HG02852 (cell line): ENCODE data around the gene FOXP4.

Experiments
- ATAC-seq: cut with Tn5 transposase; IDR thresholded peaks from one replicate; pipeline ENCODE4 v1.9.1; 2021; ENCODE audit warnings: mild to moderate bottlenecking, moderate library complexity; ENCODE audit not compliant: unreplicated experiment

The FOXP4 gene

DNA sequence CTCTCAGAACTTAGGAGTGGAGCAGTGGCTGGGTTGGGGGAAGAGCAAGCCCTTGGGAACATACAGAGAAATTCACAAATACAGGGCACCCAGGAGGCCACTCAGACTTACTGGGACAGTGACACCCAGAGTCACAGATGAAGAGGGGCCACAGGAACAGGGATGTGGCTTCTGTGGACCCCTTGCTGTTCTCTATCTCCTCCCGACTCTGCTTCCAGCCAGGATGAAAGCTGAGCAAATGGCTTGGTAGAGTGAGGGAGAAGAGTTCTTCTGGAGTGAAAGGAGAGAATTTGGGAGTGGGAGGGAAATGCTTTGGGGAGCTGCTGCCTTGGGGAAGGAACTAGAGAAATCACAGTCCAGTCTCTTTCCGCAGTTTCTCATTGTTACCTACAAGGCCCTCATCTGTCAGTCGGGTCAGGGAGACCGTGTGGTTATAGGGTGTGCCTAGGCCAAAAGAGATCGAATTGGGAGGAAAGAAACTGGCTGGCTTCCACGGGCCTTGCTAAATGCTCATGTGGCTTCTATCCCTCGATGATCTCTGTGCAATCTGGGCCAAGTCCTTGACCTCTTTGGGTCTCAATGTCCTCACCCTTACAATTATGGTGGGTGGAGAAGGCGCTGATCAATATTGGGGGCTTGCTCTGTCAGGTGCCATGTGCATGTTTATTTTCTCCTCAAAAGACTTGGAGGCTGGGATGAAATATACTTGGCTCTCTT lies 17.0 kb downstream of the FOXP4 start:
- no peak for ATAC-seq

DNA sequence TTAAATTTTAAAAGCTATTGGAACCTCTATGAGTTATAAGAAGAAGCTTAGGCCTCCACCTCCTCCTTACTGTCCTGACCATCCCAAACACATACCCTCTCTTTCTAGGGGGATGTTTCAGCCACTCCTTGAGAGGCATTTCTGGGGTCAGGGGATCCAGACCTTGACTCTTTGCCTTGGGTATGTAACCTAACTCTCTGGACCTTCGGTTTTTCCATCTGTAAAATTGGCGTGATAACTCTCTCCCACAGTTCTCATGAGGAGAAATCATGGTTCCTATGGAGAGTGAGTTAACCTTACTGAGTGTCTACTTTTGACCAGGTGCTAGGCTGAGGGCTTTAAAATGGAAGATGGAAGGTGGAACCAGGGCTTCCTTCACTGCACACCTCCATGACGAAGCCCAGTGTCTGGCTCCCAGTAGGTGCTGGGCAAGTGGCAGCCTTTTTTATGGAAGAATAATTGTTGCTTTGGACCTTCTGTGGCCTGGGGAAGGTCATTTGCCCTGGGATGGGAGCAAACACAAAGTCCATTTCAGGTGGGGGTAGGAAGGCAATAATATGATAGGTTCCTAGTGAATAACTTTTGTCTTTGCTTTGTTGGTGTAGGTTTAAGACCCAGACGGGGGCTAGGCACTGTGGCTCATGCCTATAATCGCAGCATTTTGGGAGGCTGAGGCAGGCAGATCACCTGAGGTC lies 18.4 kb downstream of the FOXP4 start:
- ATAC-seq = no peak

DNA sequence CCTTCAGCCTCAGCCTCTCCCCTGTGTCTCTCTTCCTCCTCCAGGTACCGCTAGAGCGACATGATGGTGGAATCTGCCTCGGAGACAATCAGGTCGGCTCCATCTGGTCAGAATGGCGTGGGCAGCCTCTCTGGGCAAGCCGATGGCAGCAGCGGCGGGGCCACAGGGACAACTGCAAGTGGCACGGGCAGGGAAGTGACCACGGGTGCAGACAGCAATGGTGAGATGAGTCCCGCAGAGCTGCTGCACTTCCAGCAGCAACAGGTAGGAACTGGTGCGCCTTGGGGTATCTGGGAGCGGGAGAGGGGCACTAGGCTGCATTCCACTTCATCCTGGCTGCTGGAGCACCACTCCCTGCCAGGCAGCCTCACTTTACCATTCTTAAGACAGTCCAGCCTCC lies 19.5 kb downstream of the FOXP4 start:
- no peak for ATAC-seq

DNA sequence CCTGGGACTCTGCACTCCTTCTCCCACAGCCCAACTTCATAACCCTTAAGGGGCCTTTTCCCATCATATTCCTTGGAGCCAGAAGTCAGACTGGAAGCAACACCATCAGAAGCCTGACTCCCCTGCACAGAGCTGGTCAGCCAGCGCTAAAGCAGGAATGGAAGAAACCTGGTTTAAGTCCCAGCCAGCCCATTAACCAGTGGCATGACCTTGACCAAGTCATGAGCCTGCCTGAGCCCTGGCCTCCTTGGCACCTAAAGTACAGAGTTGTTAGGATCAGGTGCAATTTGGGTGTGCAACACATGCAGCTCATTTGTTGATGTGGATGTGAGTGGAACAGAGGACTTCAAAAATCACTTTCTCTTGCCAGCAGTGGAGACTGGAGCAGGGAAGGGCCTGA lies 20.8 kb downstream of the FOXP4 start:
- ATAC-seq = no peak

DNA sequence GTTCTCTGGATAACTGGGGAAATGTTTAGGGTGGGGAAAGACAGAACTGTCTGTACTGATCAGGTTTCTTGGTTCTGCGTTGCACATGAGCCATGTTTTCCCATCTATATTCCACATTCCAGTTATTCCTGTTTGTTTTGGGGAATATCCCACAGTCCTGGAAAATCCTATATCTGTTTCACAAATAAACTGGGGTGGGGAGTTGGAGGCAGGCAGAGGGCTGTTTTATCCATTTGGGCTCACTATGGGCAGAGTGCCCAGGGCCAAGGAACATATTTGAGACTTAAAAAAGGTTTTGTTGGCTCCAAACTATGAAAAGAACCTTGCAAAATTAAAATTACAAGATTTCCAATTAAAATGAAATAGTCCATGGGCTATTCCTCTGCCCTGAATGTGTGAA lies 21.5 kb downstream of the FOXP4 start:
- ATAC-seq = no peak

DNA sequence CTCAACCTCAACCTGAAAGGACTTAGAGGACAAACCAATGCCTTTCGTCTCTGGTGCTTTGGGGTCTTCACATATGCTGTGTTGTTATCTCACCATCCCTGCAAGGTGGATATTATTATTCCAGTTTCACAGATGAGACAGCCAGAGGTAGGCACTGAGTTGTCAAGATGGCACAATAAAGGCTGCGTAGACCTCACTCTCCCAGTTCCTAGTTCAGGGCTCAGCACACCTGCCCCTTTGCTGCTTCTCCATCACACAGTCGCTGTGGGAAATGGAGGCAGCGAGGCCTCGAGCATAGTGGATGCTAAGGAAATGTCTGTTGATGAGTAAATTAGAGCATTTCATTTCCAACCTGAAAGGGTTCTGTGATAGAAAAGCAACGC lies 22.0 kb downstream of the FOXP4 start:
- ATAC-seq = no peak

DNA sequence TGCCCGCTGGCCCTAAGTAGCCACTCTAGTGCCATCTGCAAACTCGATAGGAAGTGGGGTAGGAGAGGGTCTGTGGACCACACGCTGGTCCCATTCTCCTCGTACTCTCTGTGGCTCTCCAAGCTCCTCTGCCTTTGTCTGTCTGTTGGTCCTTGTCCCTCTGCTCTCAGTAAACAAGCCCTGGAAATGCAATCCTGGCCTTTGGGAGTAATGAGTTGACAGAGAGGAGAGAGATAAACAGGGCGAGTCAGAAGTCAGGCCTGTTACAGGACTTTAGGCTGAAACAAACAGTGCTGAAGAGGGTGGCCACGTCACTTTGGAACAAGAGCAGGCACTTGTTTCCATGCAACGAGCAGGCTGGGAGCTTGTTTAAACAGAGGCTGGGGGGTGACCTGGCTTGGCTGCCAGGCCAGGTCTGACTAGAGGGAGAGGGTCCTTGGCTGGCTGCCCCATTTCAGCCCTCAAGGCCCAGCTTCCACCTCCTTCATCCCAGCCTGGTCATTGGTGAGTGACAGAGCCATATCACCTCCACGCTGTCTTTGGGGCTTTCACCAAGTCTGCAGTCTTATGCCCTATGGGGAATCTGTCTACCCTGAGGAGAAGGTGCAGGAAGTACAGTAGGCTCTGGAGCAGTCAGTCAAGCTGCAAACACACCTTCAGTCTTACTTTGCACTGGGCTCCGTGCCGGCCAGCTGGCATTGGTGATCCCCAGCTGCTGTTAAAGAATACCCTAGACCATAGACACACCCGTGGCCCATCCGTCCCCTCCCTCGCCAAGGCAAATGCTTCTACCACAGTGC lies 22.6 kb downstream of the FOXP4 start:
- ATAC-seq = no peak

DNA sequence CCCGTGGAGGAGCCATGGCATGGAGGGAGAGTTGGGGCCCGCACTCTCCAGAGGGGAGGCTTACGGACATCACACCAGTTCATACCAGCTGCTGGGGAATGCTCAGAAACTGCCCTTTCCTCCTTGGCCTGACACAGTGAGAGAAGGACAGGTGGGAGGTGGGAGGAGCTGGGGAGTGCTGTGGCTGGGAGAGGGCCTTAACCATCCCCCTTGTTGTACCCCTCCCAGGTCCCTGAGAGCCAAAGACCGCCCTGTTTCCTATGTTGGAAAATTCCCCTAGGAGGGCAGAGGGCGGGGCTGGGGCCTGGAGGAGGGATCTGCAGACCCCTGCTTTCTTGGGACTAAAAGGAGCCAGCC lies 24.1 kb downstream of the FOXP4 start:
- ATAC-seq = no peak

DNA sequence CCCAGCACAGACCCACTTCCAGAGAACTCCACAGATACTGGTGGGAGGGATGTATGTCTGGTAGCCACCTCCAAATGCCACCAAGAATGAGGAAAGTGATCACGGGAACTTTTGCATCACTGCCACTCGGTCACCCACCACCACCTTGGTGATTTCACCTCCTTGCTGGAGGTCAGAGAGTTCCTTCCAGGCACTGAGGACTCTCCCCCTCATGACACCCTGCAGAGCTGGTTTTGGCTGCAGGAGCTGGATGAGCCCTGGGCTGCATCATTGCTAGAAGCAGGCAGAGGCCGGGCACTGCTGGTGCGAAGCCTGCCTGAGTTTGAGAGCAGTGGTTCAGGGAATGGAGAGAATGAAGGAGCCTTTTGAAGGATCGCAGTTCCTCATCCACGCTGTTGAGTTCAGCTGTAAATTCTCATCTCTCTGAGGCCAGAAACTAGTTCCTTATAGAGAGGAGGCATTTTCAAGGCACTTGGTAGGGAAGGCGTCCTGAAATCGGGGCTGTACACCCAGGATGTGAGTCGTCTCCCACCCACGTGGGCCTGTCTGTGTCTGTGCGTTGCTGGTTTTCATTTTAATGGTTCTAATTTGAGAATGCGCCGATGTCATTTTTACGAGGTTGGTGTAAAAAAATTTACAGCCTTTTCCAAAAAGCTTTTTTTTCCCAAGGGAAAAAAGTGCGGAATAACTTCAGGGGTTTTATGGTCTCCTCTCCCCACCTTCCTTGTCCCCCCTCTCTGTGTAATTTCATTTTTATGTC lies 25.0 kb downstream of the FOXP4 start:
- ATAC-seq = no peak

DNA sequence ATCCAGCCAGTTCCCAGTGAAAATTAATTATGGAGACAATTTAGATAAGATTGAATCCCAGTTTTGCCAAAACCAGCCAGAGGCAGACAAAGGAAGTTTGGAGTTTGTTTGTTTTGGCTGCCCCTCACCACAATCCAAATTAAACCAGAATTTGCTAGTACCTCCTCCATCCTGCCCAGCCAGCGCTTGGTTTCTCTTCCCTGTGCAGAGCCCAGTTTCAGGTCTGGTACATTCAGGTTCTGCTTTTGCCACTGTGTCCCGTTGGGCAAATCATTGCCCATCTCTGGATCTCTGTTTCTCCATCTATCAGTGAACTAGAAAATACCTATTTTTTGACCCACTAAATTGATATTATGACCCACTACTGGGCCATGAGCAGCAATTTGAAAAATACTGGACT lies 26.4 kb downstream of the FOXP4 start:
- no peak for ATAC-seq

DNA sequence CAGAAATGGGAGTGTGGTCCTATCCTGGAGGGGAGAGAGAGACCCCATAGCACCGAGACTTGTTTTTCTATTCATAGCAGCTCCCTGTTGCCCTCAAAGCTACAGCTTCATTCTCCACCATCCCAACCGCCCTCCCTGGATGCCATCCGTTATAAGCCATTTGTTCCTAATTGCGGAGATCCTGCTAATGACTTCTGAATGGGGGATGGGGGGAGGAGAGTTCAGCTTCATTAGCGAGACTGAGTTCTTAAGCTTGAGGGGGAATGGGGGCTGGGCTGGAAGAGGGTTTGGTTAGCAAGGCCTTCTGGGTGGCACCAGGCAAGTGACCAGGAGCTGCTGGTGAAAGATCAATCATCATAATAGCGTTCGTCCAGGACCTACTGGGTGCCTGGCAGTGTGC lies 27.1 kb downstream of the FOXP4 start:
- no peak for ATAC-seq

DNA sequence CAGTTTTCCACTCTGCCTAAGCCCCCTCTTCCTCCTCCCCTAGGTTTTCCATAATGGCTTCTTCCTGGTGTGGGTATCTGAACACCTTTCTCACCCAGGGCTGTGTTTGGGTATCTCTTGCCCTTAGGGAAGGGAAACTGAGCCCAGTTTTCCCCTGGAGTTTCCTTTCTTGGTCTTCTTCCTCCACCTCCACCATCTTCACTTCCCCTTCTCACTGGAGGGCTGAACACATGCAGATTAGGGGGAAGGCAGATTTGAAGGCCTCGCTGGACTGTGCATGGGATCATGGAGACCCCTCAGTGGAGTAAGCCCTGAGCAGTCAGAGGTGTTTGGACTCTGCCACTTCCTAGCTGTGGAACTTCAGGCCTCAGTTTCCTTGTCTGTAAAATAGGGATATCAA lies 27.8 kb downstream of the FOXP4 start:
- ATAC-seq = no peak

DNA sequence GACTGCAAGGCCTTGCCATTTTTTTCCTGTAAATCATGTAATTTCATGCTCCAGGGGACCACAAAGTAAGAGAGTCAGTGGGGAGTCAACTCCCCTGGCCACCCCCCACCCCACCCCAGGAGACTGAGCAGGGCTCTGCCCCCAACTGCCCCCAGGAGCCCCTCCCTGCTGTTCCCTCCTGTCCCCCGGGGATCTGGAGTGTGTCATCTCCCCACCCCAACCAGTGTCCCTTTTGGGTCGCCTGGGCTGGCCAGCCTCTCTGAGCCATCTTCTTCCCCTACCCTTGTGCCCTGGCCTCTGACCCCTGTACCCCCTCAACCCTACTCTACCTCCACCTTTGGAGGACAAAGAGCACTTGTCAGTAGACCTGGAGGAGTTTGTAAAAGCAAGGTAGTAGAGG lies 29.4 kb downstream of the FOXP4 start:
- ATAC-seq = no peak

DNA sequence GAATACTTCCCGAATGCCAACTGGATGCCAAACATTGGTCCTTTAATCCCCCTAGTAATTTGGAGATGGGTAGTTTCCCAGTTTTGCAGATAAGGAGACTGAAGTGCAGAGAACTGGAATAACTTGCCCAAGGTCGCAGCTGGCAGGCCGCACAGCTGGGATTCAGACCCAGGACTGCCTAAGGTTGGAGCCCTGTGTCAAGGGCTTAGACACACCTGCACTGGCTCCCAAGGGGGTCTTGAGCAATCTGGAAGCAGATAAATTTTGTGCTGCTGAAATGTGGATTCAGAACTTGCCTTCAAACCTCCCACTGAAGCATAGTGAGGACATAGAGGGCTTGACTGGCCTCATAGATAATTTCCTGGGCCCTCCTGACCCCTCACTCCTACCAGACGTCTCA lies 30.5 kb downstream of the FOXP4 start:
- no peak for ATAC-seq

DNA sequence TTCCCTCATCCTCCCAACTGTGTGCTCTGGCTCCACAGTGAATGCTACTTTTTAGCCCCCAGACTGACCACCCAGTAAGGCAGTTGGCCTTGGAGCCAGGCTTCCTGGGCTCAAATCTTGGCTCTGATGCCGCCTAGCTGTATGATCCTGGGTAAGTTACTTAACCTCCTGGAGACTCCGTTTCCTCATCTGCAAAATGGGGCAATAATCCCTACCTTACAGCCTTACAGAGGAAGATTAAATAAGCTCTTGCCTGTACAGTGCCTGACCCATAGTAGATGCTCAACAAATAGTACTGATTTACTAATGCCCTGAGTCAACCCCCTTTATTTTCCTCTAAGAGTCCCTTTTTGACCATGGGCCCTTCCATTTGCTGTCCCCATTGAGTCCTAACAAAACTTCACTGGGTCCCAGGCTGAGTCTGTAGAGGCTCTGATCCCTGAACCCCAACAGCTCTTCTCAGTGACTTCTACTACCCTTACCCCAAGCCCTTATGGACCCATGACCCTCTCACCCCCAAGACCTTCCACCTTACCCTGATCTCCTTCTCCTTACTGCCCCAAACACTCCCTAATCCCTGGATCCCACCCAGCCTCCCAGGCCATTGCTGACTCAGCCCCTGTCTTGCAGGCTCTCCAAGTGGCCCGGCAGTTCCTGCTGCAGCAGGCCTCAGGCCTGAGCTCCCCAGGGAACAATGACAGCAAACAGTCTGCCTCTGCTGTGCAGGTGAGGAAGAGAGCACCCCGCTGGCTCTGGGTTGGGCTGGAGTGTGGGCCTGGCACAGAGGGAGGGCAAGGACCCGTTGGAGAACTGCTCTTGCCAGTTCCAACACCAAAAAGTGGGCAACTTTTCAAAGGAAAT lies 31.4 kb downstream of the FOXP4 start:
- ATAC-seq = no peak

DNA sequence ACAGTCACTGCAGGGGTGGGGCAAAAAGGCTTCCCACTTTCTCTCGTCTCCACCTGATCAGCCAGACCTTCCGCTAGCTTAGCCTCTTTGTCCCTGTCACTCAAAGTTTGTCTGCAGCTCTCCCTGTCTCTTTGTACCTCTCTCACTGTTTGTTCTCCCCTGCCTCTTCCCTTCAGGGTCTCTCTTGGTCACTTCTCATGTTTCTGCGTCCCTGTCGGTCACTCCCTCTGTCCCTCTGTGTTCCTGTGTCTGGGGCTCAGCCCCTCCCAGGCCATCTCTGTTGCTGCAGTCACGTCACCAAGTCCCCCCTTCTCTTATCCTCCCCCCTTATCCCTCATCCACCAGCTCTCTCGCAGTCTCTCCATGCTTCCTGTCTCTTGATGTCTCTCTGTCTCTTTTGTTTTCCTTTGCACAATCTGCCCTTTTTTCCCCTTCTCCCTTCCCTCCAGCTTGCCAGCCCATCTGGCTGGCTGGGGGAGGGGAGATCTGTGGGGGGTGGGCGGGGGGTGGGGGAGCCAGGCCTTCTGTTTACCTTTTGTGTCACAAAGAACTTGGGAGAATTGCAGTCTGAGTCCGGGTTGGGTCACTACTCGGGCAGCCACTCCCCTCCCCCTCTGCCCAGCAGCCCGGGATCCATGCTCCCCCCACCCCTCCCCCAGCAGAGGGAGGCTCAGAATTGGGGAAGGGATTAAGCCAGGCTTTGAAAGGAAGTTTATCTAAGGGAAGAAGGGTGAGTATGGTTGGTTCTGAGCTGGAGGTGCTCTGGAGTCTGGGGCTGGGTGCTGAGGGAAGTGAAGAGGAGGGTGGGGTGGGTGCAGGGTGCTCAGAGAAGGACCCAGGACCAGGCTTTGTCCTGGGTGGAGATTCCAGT lies 32.3 kb downstream of the FOXP4 start:
- ATAC-seq = no peak

DNA sequence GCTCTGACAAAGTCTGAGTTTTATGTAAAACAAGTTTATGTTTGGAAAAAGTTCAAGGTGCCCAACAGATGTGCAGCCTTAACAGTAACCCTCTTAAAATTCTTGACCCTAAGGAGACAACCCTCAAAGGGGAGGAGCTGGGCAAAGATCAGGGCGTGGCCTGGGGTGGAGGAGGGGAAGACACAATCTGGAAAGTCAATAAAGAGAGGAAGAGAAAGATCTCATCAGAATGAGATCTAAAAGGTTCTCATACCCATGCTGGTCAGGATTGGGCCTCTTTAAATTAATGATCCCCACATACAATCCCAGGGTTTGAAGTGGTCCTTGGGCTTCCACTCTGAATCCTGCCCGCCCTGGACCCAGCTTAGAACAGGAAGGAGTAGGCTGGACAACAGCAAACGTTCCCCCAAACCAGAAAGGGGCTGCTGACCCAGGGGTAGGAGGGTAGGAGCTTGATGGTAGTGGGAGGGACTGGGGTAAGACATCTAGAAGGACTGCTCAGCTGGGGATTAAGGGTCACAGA lies 33.0 kb downstream of the FOXP4 start:
- ATAC-seq = no peak

DNA sequence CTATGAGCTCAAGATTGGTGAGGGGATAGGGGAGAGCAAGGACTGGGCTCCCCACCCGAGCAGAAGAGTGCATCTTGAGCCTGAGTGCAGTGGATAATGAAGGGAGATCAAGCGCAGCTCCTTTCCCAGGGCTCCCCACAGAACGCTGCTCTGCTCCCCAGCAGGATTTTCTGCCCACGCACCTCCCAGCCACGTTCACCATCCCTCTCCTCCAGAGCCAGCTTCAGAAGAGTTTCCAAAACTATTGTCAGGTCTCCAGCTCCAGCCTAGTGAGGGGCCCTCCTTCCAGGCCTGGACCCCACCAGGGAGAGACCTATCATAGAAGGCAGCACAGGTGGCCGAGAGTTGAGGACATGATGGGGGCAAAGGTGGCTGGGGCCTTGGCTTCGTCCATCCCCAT lies 34.5 kb downstream of the FOXP4 start:
- no peak for ATAC-seq

DNA sequence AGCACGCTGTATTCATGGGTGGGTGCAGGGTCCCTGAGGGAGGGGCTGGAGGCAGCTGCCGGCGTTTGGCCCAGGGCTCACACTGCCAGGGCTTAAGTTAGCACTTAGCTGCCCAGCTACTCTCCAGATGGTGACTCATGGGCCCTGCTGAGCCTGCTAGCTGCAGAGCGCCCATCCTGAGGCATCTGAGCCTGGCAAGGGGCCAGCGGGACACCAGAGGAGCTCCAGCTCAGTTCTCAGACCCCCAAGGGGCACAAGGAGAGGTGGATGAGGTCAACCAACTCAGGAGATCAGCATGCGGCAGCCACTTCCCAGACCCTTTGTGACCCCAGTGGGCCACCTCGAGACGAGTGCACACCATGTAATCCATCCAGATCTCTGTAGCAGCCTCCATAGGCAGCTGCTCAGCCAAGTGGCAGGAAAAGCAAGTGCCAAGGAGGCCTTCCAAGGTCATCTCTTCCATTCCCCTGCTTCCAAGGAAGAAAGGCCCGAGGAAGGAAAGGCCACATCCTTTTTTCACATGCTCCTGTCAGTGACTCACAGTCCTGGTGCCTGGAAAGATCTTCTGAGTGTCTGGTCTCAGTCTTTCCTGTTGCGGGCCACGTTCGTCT lies 35.3 kb downstream of the FOXP4 start:
- no peak for ATAC-seq
